GM06990 (cell line): ENCODE measurements around the gene RIN3.
"Not testable (repeated sequence)": the region's sequence is repeated elsewhere in the genome, so short reads cannot be mapped to it uniquely, and the experiment has no call there.

Source experiments
- DNase-seq: peaks from one replicate; pipeline ENCODE4 v3.0.0-alpha.2; 2011; ENCODE audit not compliant: insufficient read length; ENCODE audit errors: extremely low read depth
- H3K27me3 ChIP-seq: replicated peaks from 2 replicates; pipeline ENCODE4 v1.6.0; 2011; ENCODE audit warnings: low read length; ENCODE audit not compliant: control insufficient read depth, insufficient read depth
- H3K36me3 ChIP-seq: 2 replicates; pipeline ENCODE4 v1.5.1; 2011; ENCODE audit warnings: low read length; ENCODE audit not compliant: control insufficient read depth, insufficient read depth
- H3K4me3 ChIP-seq: replicated peaks from 2 replicates; pipeline ENCODE4 v1.5.1; 2011; ENCODE audit warnings: low read depth, mild to moderate bottlenecking, control low read depth, low read length
- CTCF ChIP-seq: IDR thresholded peaks from 2 replicates; pipeline ENCODE4 v1.5.1; 2011; ENCODE audit warnings: low read length, control low read depth, mild to moderate bottlenecking, inconsistent platforms; ENCODE audit not compliant: insufficient read depth, poor library complexity, severe bottlenecking

The RIN3 gene

GRCh38 chr14:92678766-92679165 is 165.2 kb downstream of the RIN3 start:
- TF ChIP-seq CTCF, result no peak
- no peak overlapping the region for H3K4me3 ChIP-seq
- no peak for DNase-seq
- no peaks in the 10 kb centered on the region; the same call in none of the 2 replicates for H3K36me3 ChIP-seq
- H3K27me3 ChIP-seq, result no peaks in the 10 kb centered on the region

GRCh38 chr14:92679246-92679645 is 165.7 kb downstream of the RIN3 start:
- Histone ChIP-seq H3K36me3 (no peaks in the 10 kb centered on the region; the same call in none of the 2 replicates), H3K4me3 (no peak overlapping the region)
- no peak for TF ChIP-seq CTCF

GRCh38 chr14:92680330-92680729 is 166.7 kb downstream of the RIN3 start:
- not testable (repeated sequence) for DNase-seq, H3K4me3 ChIP-seq, H3K27me3 ChIP-seq, H3K36me3 ChIP-seq

More at GRCh38 chr14:92679246-92679645, 165.7 kb downstream of the RIN3 start:
- no peaks in the 10 kb centered on the region for H3K27me3 ChIP-seq
- no peak for DNase-seq

GRCh38 chr14:92680781-92681650 is 167.4 kb downstream of the RIN3 start:
- H3K4me3 ChIP-seq, result no peak overlapping the region
- peak; percentile 97 for TF ChIP-seq CTCF
- DNase-seq, result peak; percentile 67
- H3K36me3 ChIP-seq, result peaks cover 3% of the 10 kb centered on the region
- no peaks in the 10 kb centered on the region for H3K27me3 ChIP-seq

- DNase-seq, result no peak
- Histone ChIP-seq H3K4me3 (no peak overlapping the region), H3K27me3 (no peaks in the 10 kb centered on the region), H3K36me3 (peaks cover 6% of the 10 kb centered on the region)
- TF ChIP-seq CTCF, result no peak
Measured at GRCh38 chr14:92683041-92683440, 169.5 kb downstream of the RIN3 start.

- no peak for DNase-seq
- TF ChIP-seq CTCF, result no peak
- Histone ChIP-seq H3K36me3 (peaks cover 6% of the 10 kb centered on the region), H3K4me3 (no peak overlapping the region), H3K27me3 (no peaks in the 10 kb centered on the region)
Measured at GRCh38 chr14:92684801-92685560, 171.4 kb downstream of the RIN3 start.
